Common myeloid progenitor, CD34-positive (primary cell): ENCODE data around the gene ZNF440.

Experiments used
- CTCF ChIA-PET: fragments of 350-600 bp; sonication (Branson Sonifier 250); formaldehyde crosslinking; loops from one replicate; lab custom pipeline; 2021; ENCODE audit warnings: antibody characterized with exemption; lab: Charles Lee
- POLR2A ChIA-PET: fragments of 350-600 bp; sonication (Branson Sonifier 250); formaldehyde crosslinking; loops from one replicate; lab custom pipeline; 2021; ENCODE audit warnings: antibody characterized with exemption; lab: Charles Lee
- DNase-seq, 3 donors: peaks; one replicate each; pipeline versions ENCODE4 v3.0.0 to v3.0.0-alpha.2; 2013
- H3K27ac ChIP-seq, 2 experiments: 1 replicate in 1 of 2; 2 replicates in 1 of 2; pipeline ENCODE4 v1.7.0; 2013; ENCODE audit warnings: inconsistent platforms in 2 of 2, low read length in 2 of 2, mild to moderate bottlenecking in 2 of 2, low read depth in 1 of 2, moderate library complexity in 1 of 2; ENCODE audit not compliant: severe bottlenecking in 2 of 2, insufficient read depth in 1 of 2, poor library complexity in 1 of 2
- H3K27me3 ChIP-seq, 5 experiments: replicated peaks in 2 of 5; 1 replicate in 3 of 5; 2 replicates in 2 of 5; pipeline versions ENCODE4 v1.6.1 to v1.7.0; 2013; ENCODE audit warnings: low read length in 4 of 5, mild to moderate bottlenecking in 2 of 5, moderate library complexity in 2 of 5, inconsistent platforms in 1 of 5; ENCODE audit not compliant: insufficient read depth in 5 of 5, control insufficient read depth in 4 of 5
- H3K36me3 ChIP-seq, 4 experiments: 1 replicate in 2 of 4; 2 replicates in 2 of 4; pipeline versions ENCODE4 v1.6.1 to v1.7.0; 2013; ENCODE audit warnings: low read length in 3 of 4, control low read depth in 1 of 4, mild to moderate bottlenecking in 1 of 4; ENCODE audit not compliant: control insufficient read depth in 4 of 4, insufficient read depth in 4 of 4
- H3K4me1 ChIP-seq, 4 experiments: 1 replicate in 3 of 4; 2 replicates in 1 of 4; pipeline versions ENCODE4 v1.6.1 to v1.7.1; 2013; ENCODE audit warnings: low read length in 3 of 4, mild to moderate bottlenecking in 3 of 4, control low read depth in 1 of 4, inconsistent platforms in 1 of 4, moderate library complexity in 1 of 4; ENCODE audit not compliant: control insufficient read depth in 4 of 4, insufficient read depth in 4 of 4; ENCODE audit errors: control extremely low read depth in 1 of 4
- H3K4me3 ChIP-seq, 7 experiments: 1 replicate in 4 of 7; 2 replicates in 3 of 7; pipeline versions ENCODE4 v1.5.1 to v1.7.0; 2013; ENCODE audit warnings: mild to moderate bottlenecking in 7 of 7, low read length in 6 of 7, moderate library complexity in 6 of 7, inconsistent platforms in 2 of 7, low read depth in 2 of 7, control low read depth in 1 of 7; ENCODE audit not compliant: insufficient read depth in 4 of 7, control insufficient read depth in 1 of 7; ENCODE audit errors: extremely low read depth in 1 of 7
- H3K9me3 ChIP-seq, 5 experiments: 1 replicate in 4 of 5; 2 replicates in 1 of 5; pipeline versions ENCODE4 v1.6.1 to v1.7.1; 2013; ENCODE audit warnings: low read length in 4 of 5, mild to moderate bottlenecking in 2 of 5, inconsistent platforms in 1 of 5, low read depth in 1 of 5, moderate library complexity in 1 of 5; ENCODE audit not compliant: control insufficient read depth in 4 of 5, insufficient read depth in 2 of 5; ENCODE audit errors: control extremely low read depth in 1 of 5
- WGBS: methylation state at CpG from one replicate; pipeline ENCODE4 v1.1.5; 2013; ENCODE audit not compliant: insufficient coverage; 5-methylcytosine and 5-hydroxymethylcytosine counted together

ZNF440 gene

GRCh38 chr19:11880598-11880997 is 66.5 kb downstream of the ZNF440 start:
- H3K4me1 ChIP-seq, result peaks cover 0 to 21% (median 9%) of the 10 kb centered on the region in 4 experiments
- H3K4me3 ChIP-seq, result no peak overlapping the region
- peaks cover 0 to 15% (median 8%) of the 10 kb centered on the region in 5 experiments for H3K9me3 ChIP-seq
- no peaks in the 10 kb centered on the region for H3K27me3 ChIP-seq
- DNase-seq, result no peak
- no peaks in the 10 kb centered on the region for H3K36me3 ChIP-seq
- 96% methylated on average over 12 of the region's 12 CpGs for WGBS
- CTCF ChIA-PET, result interaction anchor here (0.8 to 4.6 kb wide), 8 partner anchors 22 to 112 kb away, joined by 3 to 22 read pairs (median 4); partner anchors contain the start of genes ZNF439 and ZNF491
- H3K27ac ChIP-seq, result no peak overlapping the region
- POLR2A ChIA-PET, result no interaction called here

GRCh38 chr19:11881151-11881800 is 67.2 kb downstream of the ZNF440 start:
- DNase-seq, result peak; percentile 76 to 88 (median 83)
- CTCF ChIA-PET, result interaction anchor here (0.8 to 4.8 kb wide), 7 partner anchors 33 to 108 kb away, joined by 3 to 22 read pairs (median 6); partner anchors contain the start of genes ZNF439, ZNF491 and ZNF763
- Histone ChIP-seq H3K36me3 (no peaks in the 10 kb centered on the region), H3K27ac (no peak overlapping the region), H3K4me3 (peak overlapping the region in 1 of 7 experiments; percentile 38), H3K9me3 (peaks cover 0 to 16% (median 8%) of the 10 kb centered on the region in 5 experiments), H3K4me1 (peaks cover 0 to 21% (median 9%) of the 10 kb centered on the region in 4 experiments), H3K27me3 (no peaks in the 10 kb centered on the region)
- 12% methylated on average over 9 of the region's 10 CpGs for WGBS
- POLR2A ChIA-PET, result no interaction called here

GRCh38 chr19:11882606-11883005 is 68.5 kb downstream of the ZNF440 start:
- Histone ChIP-seq H3K27me3 (no peaks in the 10 kb centered on the region), H3K36me3 (no peaks in the 10 kb centered on the region), H3K27ac (no peak overlapping the region), H3K4me3 (peak overlapping the region in 2 of 7 experiments; percentile 25 to 48), H3K9me3 (peaks cover 0 to 19% (median 8%) of the 10 kb centered on the region in 5 experiments), H3K4me1 (peaks cover 6 to 27% (median 14%) of the 10 kb centered on the region in 4 experiments)
- no CpG with 5 or more reads among the region's 2 CpGs for WGBS
- ChIA-PET CTCF (interaction anchor here (0.8 to 4.8 kb wide), 9 partner anchors 38 to 256 kb away, joined by 3 to 24 read pairs (median 7); partner anchors contain the start of genes ZNF491, ZNF700 and ZNF763), POLR2A (no interaction called here)
- peak; percentile 14 to 79 (median 64) for DNase-seq
